GM12878 (cell line): ENCODE data around the gene RTN4RL1. TPM values are rescaled to one million over a fixed set of nuclear protein-coding genes. Genes with fewer than 3 reads are reported as not detected.

Experiments
- ATAC-seq: fragments of 200-7000 bp; cut with Tn5 transposase; 3 replicates; pipeline ENCODE4 v1.9.1; 2020; ENCODE audit warnings: mild to moderate bottlenecking, moderate library complexity
- BruUV-seq: library from RNA; stranded (reverse); fragments of 400-500 nt; replicated peaks from 2 replicates; lab custom pipeline; 2021; lab: Mats Ljungman, UMichigan
- CTCF ChIA-PET: fragments of 300-600 bp; sonication (Branson Sonifier 250); formaldehyde crosslinking; extraction: SDS; loops from one replicate; lab custom pipeline; 2021; ENCODE audit warnings: inconsistent platforms; lab: Yijun Ruan, JAX
- POLR2A ChIA-PET: fragments of 350-600 bp; formaldehyde crosslinking; extraction: SDS; loops from one replicate; lab custom pipeline; 2021; ENCODE audit warnings: inconsistent platforms; lab: Charles Lee
- RAD21 ChIA-PET: fragments of 300-600 bp; sonication (Branson Sonifier 250); formaldehyde crosslinking; loops from one replicate; lab custom pipeline; 2023; ENCODE audit warnings: antibody characterized with exemption; ENCODE audit not compliant: unreplicated experiment; lab: Charles Lee
- SMC1A ChIA-PET: fragments of 300-600 bp; sonication (Branson Sonifier 250); formaldehyde crosslinking; loops from one replicate; lab custom pipeline; 2023; ENCODE audit not compliant: unreplicated experiment, uncharacterized antibody; lab: Charles Lee
- DNase-seq: peaks from one replicate; pipeline ENCODE4 v3.0.0-alpha.2; 2011; ENCODE audit warnings: low read depth, low spot score
- FAIRE-seq: peaks from 3 replicates; lab custom pipeline; 2011; peaks lifted over from hg19 to GRCh38; lab: Jason Lieb, UNC
- H2AFZ ChIP-seq: 2 replicates; pipeline ENCODE4 v1.6.0; 2011; ENCODE audit warnings: low read depth, low read length, control low read depth; ENCODE audit not compliant: control insufficient read depth
- H3K27ac ChIP-seq: 2 replicates; pipeline ENCODE4 v1.5.1; 2011; ENCODE audit warnings: control low read depth; ENCODE audit not compliant: control insufficient read depth, insufficient read depth
- H3K27me3 ChIP-seq, 2 experiments: replicated peaks in 1 of 2; 2 replicates each; pipeline versions ENCODE4 v1.6.0 to v1.6.1; 2011; ENCODE audit warnings: low read length in 1 of 2; ENCODE audit not compliant: control insufficient read depth in 2 of 2, insufficient read depth in 2 of 2
- H3K36me3 ChIP-seq, 2 experiments: 2 replicates each; pipeline ENCODE4 v1.5.1; 2011; ENCODE audit warnings: low read length in 1 of 2; ENCODE audit not compliant: control insufficient read depth in 2 of 2, insufficient read depth in 2 of 2
- H3K4me1 ChIP-seq: 2 replicates; pipeline ENCODE4 v1.6.1; 2011; ENCODE audit warnings: mild to moderate bottlenecking, low read length, moderate library complexity, mixed read lengths; ENCODE audit not compliant: control insufficient read depth, insufficient read depth
- H3K4me2 ChIP-seq: 2 replicates; pipeline ENCODE4 v1.6.0; 2011; ENCODE audit warnings: control low read depth; ENCODE audit not compliant: control insufficient read depth, insufficient read depth
- H3K4me3 ChIP-seq: fragments of 200-600 bp; sonication (generic); 2 replicates; pipeline ENCODE4 v1.5.1; 2016
- H3K79me2 ChIP-seq: 2 replicates; pipeline ENCODE4 v1.6.0; 2011; ENCODE audit warnings: low read length; ENCODE audit not compliant: control insufficient read depth, insufficient read depth
- H3K9ac ChIP-seq: 2 replicates; pipeline ENCODE4 v1.8.0; 2011; ENCODE audit warnings: low read length, control low read depth, mixed read lengths; ENCODE audit not compliant: control insufficient read depth, insufficient read depth
- H3K9me3 ChIP-seq: replicated peaks from 3 replicates; pipeline ENCODE4 v1.5.1; 2011; ENCODE audit warnings: mild to moderate bottlenecking, low read length; ENCODE audit not compliant: control insufficient read depth, insufficient read depth
- H4K20me1 ChIP-seq: 2 replicates; pipeline ENCODE4 v1.6.0; 2011; ENCODE audit not compliant: control insufficient read depth, insufficient read depth
- BHLHE40 ChIP-seq, 2 experiments: fragments of 450-650 bp in 1 of 2; IDR thresholded peaks; 2 replicates each; pipeline ENCODE4 v1.6.1; 2011 to 2017; ENCODE audit warnings: low read depth in 2 of 2, borderline replicate concordance in 1 of 2, improper control_type of control experiment in 1 of 2, low read length in 1 of 2, mild to moderate bottlenecking in 1 of 2
- CREB1 ChIP-seq: IDR thresholded peaks from 2 replicates; pipeline ENCODE4 v1.6.1; 2012; ENCODE audit warnings: low read depth, mild to moderate bottlenecking, inconsistent platforms
- MEF2A ChIP-seq: IDR thresholded peaks from 2 replicates; pipeline ENCODE4 v1.6.1; 2011; ENCODE audit warnings: low read depth, mild to moderate bottlenecking, low read length, moderate library complexity; ENCODE audit not compliant: insufficient read depth
- MYC ChIP-seq: IDR thresholded peaks from 2 replicates; pipeline ENCODE4 v1.6.1; 2011; ENCODE audit warnings: mild to moderate bottlenecking, low read length, moderate library complexity, inconsistent platforms; ENCODE audit not compliant: insufficient read depth, insufficient replicate concordance, insufficient read length, severe bottlenecking
- USF2 ChIP-seq: IDR thresholded peaks from 2 replicates; pipeline ENCODE4 v1.6.1; 2011; ENCODE audit warnings: low read depth, low read length, improper control_type of control experiment, borderline replicate concordance
- WGBS: methylation state at CpG from one replicate; pipeline ENCODE4 v1.1.6; 2016; ENCODE audit warnings: low lambda C conversion rate; ENCODE audit not compliant: insufficient replicate concordance, insufficient coverage; ENCODE audit errors: missing lambda C conversion rate; 5-methylcytosine and 5-hydroxymethylcytosine counted together
- in situ Hi-C: fragments of 300-500 bp; cut with MboI; formaldehyde crosslinking; loops from 9 replicates; pipeline ENCODE4 v1.14.3; 2018; ENCODE audit warnings: mixed read lengths
- intact Hi-C: fragments of 100-400 bp; cut with micrococcal nuclease; formaldehyde crosslinking; loops from one replicate; pipeline ENCODE4 v1.14.2; 2022; ENCODE audit not compliant: unreplicated experiment
- polyA plus RNA-seq, 11 experiments: library from polyadenylated mRNA; depleted of rRNA in 4 of 11; unstranded in 6 of 11; stranded (reverse) in 5 of 11; fragments of >200 nt; fragmentation: Nextera tagmentation in 4 of 11; fragmentation: Illumina TruSeq in 1 of 11; extraction: Ambion mirVana in 4 of 11; extraction: Trizol in 1 of 11; gene quantifications; 1 replicate in 1 of 11; 2 replicates in 10 of 11; pipeline versions ENCODE4 v1.2.1 to v1.2.3, GENCODE V29; 2011 to 2016; ENCODE audit warnings: inconsistent platforms in 2 of 11, missing spikeins in 2 of 11, low read depth in 1 of 11
- total RNA-seq, 4 experiments: library from RNA; depleted of rRNA in 3 of 4; stranded (reverse); fragments of >200 nt in 3 of 4; fragmentation: Illumina TruSeq in 1 of 4; extraction: Trizol in 1 of 4; gene quantifications; 2 replicates each; pipeline versions ENCODE4 v1.2.1 to v1.2.3, GENCODE V29; 2013 to 2021
- TF ChIP-seq, protein P1 (sequence below): fragments of 450-650 bp; IDR thresholded peaks from 2 replicates; pipeline ENCODE4 v1.6.1; 2016; ENCODE audit warnings: mild to moderate bottlenecking

Gene RTN4RL1
- total and polyA plus RNA-seq, 10 of the 15 experiments (the other 5 are each of a cell fraction or from before 2014, with no cell fraction given): 0.08 to 0.11 (median 0.10) TPM; not detected in 7

DNA sequence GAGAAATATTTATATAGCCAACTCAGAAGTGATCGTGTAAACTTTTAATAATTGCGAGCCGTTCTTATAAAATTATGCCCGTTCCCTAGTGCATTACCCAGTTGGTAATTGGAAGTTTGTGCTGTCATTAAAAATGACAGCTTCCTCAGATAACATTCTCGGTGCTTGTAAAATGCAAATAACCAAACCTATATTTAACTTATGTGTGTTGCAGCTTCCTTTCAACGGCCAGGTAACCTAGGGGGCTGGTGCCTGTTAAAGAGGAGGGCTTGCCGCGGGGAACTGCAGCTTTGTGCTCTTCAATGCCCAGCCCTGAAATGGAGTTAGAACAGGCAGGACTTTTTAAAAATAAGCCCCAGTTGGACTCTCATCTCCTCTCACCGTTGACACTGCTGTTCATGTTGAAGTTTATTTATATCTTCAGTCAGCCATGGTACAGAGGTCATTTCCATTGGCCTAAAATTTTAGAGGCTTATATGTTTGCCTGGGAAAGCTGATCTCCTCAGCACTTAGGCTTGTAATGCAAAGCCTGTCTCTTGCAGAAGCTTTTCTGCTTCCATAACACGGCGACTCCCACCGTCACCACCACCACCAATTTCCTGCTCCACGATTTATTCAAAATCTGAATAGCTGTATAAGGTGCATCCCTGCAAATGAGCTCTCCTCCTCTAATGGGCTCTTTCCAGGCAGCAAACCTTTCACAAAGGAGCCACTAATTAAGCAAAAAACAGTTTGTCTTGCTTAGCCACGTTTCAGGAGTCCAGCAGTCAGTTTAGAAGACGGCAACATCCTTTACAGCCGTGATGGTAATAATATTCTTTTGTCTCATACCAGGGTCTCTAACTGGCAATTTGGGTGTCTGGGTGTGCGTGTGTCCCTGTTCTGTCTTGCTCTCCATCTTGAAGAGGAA is 120.6 kb downstream of the RTN4RL1 start:
- in situ Hi-C loops: loop anchor here (25.0 kb wide), 1 partner anchor 108 kb away; no protein-coding TSS in a partner anchor
- 24% methylated on average over 17 of the region's 17 CpGs for WGBS
- intact Hi-C loops: no loop called here
- H4K20me1 ChIP-seq: no peaks in the 10 kb centered on the region
- ChIA-PET CTCF (interaction anchor here (1.1 to 1.2 kb wide), 2 partner anchors 14 to 236 kb away, joined by 3 read pairs; no protein-coding TSS in a partner anchor), SMC1A (interaction anchor here (0.8 to 2.0 kb wide), 3 partner anchors 10 to 142 kb away, joined by 3 to 4 read pairs (median 4); no protein-coding TSS in a partner anchor), RAD21 (interaction anchor here (0.6 kb wide), 1 partner anchor 1376 kb away, joined by 3 read pairs; no protein-coding TSS in a partner anchor), POLR2A (interaction anchor here (0.5 to 0.6 kb wide), 2 partner anchors 310 to 317 kb away, joined by 3 read pairs; no protein-coding TSS in a partner anchor)
- no peaks in the 10 kb centered on the region for H3K27me3 ChIP-seq
- H3K9me3 ChIP-seq: no peaks in the 10 kb centered on the region
- peaks cover 19% of the 10 kb centered on the region for H3K4me1 ChIP-seq
- no peak for FAIRE-seq
- peak overlapping the region; percentile 64 for H3K27ac ChIP-seq
- peak overlapping the region; percentile 74 for H3K4me2 ChIP-seq
- peaks cover 1 to 2% of the 10 kb centered on the region in 2 experiments; a peak in 2 of 4 replicates for H3K36me3 ChIP-seq
- TF ChIP-seq CREB1: 0 out of 2 replicates have a peak, but pooled peaks have one; percentile 21
- TF ChIP-seq, protein P1, sequence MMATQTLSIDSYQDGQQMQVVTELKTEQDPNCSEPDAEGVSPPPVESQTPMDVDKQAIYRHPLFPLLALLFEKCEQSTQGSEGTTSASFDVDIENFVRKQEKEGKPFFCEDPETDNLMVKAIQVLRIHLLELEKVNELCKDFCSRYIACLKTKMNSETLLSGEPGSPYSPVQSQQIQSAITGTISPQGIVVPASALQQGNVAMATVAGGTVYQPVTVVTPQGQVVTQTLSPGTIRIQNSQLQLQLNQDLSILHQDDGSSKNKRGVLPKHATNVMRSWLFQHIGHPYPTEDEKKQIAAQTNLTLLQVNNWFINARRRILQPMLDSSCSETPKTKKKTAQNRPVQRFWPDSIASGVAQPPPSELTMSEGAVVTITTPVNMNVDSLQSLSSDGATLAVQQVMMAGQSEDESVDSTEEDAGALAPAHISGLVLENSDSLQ: peak; percentile 78
- TF ChIP-seq MYC: no peak
- TF ChIP-seq MEF2A: 0 out of 2 replicates have a peak, but pooled peaks have one; percentile 44
- TF ChIP-seq BHLHE40 (IDR thresholded peaks at IDR 0.05; ENCODE audit: borderline replicate concordance in 1 of 2, low read depth in 2 of 2, low read length in 1 of 2): no peak
- no peak for TF ChIP-seq USF2
- H2AFZ ChIP-seq: peak overlapping the region; percentile 67
- no peaks in the 10 kb centered on the region for H3K79me2 ChIP-seq
- ATAC-seq: peak; percentile 52
- peak; percentile 7 for DNase-seq
- H3K4me3 ChIP-seq: peak overlapping the region; percentile 31; the same call in 1 of the 2 replicates
- no TSS peak for BruUV-seq
- H3K9ac ChIP-seq: peak overlapping the region; percentile 44; the same call in 1 of the 2 replicates
